ENCODE results near the gene KLLN.
"Not testable (repeated sequence)": the region's sequence is repeated elsewhere in the genome, so short reads cannot be mapped to it uniquely, and the experiment has no call there.

Gene KLLN

DNA sequence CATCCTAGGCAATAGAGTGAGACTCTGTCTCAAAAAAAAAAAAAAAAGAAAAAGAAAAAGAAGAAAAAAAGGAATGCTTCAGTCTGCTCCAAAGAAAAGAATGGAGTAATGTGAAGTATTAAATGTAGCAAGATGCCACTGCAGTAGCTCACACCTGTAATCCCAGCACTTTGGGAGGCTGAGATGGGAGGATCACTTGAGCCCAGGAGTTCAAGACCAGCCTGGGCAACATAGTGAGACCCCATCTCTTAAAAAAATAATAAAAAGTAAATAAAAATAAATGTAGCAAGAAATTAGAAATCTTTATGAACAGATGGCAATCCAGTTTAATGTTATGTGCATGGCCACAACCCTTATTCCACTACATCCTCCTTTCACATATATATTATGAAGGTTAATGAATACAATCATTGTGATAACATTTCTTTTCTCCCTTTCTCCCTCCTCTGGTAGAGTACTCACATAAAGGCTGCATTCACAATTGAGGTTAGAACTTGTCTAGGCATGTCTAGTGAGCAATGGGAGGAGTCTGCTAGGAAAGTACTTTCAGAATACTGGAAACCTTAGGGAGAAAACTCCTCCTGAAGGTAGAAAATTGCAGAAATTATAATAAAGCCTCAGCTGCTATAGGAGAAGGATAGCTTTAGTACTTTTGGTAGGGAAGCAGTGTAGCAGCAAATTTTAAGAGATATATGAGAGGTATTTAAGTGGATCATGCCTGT, 20.4 kb downstream of the KLLN start:
- no peak for DNase-seq (ENCODE audit: low spot score)

DNA sequence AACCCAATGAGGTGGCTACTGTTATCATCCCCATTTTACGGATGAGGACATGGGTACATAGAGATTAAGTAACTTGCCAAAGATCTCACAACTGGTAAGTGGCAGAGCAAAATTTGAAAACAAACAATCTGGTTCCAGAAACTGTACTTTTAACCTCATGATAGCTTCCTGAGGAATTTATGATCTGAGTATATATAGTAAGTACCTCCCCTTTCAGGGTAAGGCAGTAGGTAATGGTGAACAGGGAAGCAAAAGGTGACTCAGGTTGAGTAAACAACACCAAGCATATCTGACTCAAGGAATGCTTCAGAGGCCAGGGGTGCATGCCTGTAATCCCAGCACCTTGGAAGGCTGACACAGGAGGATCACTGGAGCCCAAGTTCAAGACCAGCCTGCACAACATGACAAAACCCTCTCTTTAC, 21.1 kb downstream of the KLLN start:
- no peak for DNase-seq (ENCODE audit: low spot score)

DNA sequence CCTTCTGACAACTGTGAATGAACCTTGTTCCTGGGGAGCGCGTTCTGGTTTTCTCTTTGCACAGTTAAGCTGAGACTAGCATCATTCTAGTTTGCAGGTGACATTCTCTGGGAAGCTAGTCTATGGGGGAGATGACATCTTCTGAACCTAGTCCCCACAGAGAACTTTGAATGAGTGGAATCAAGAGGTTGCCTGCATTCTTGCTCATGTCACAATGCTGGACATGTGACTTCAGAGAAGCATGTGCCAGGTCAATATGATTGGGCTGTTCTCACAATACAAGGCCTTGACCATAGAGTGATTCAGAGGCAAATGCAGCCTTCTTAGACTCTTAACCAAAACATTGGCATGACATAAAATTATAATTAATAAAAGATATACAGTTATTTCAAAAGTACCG, 22.1 kb downstream of the KLLN start:
- DNase-seq (ENCODE audit: low spot score) = no peak

DNA sequence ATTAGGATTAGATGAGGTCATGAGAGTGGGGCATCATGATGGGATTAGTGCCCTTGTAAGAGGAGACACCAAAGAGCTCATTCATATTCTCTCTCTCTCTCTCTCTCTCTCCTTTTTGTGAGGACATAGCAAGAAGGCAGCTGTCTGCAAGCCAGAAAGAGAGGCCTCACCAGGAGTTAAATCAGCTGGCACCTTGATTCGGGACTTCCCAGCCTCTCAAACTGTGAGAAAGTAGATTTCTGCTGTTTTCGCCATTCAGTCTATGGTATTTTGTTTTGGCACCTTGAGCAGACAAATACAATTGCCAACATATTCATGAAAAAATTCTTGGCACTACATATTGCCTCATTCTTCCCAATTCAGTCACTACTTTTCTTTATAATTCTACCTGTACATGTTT, 24.7 kb downstream of the KLLN start:
- no peak for DNase-seq (ENCODE audit: low spot score)

DNA sequence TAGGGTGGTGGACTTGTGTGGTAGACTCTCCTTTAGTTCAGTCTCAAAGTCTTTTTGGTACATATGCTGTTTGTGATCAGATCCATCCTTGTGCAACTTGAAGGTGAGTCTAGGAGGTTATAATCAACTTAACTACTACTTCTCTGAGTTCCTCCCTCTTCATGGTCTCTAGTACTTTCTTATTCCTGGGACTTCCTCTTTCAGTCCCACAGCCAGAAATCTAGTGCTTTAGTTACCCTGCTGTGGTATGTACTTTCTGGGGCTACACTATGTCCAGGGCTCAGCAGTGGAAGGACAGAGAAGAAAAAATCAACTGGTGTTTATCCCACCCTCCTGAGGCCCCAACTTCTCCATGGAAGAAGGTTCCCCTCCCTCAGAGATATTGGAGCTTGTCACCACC, 25.9 kb downstream of the KLLN start:
- peak; percentile 25 for DNase-seq (ENCODE audit: low spot score)

DNA sequence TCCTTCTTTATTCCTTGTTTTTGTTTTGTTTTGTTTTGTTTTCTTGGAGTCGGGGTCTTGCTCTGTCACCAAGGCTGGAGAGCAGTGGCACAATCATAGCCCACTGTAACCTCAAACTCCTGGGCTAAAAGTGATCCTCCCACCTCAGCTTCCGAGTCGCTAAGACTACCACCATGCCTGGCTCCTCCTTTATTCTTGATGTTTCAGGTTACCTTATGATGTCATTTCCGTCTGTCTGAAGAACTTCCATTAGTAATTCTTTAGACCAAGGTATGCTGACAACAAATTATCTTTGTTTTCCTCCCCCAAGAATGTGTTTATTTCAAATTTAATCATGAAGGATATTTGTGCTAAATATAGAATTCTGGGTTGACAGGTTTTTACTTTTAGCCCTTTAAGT, 27.2 kb downstream of the KLLN start:
- no peak for DNase-seq (ENCODE audit: low spot score)

DNA sequence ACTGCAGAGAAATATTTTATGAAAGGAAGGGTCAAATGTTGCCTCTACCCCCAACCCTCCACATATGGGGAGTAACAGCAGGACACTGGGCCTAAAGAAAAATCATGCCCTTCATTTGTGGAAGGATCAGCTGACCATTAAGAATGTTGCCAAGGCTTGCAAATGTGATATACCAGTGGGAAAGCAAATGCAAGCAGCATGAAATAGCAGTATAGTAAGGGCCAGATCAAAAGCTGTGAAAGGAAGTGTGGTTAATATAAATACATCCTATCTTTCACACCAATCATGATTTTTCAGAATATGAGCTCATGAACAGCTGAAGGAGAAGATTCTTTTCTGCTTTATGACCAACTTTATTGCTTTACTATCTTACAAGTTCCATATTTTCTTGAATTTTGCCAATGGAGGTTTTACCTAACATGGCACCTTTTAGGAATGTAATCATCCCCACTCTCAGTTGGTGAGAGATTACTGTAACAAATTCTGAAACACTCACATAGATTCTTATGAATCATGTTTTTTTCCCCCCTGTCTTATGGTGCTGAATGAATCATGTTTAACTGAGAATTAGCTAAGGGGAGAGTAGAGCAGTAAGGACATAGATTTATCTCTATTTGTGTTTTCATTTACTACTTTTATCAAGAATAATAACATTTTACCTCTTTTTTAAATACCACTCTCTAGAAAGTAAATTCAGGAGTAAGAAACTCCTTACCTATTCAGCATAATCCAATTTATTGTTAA, 33.2 kb downstream of the KLLN start:
- no peak for DNase-seq (ENCODE audit: low spot score)

DNA sequence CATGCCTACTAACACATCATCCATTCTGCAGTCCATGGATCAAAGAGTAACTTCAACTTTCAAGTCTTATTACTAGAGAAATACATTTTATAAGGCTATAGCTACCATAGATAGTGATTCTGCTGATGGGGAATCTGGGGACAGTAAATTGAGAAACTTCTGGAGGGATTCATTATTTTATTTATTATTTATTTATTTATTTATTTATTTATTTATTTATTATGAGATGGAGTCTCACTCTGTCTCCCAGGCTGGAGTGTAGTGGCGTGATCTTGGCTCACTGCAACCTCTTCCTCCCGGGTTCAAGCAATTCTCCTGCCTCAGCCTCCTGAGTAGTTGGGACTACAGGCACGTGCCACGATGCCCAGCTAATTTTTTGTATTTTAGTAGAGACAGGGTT, 34.3 kb downstream of the KLLN start:
- not testable (repeated sequence) for DNase-seq (ENCODE audit: low spot score)

DNA sequence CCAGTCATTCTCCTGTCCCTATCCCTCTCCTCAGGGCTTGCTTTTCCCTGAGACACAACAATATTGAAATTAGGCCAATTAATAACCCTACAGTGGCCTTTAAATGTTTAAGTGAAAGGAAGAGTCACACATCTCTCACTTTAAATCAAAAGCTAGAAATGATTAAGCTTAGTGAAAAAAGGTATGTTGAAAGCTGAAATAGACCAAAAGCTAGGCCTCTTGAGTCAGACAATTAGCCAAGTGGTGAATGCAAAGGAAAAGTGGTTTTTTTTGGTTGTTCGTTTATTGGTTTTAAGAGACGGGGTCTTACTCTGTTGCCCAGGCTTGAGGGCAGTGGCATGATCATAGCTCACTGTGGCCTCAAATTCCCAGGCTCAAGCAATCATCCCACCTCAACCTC, 35.7 kb downstream of the KLLN start:
- DNase-seq (ENCODE audit: low spot score) = no peak

DNA sequence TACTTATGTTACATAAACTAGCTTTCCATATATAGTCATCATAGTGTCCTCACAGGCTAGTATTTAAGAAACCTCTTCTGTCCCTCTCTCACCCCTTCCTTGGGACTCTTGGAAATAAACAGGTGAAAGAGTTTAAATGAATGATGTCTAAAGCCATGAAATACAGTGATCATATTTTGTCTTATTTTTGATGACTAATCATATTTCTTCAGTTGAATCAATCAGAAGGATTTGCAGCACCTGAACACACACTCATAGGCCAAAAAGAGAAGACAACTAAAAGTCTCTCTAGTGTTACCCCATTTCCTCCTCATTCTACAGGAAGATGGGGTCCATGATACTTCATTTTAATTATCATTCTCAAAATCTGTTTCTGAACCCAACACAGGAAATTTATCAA, 36.7 kb downstream of the KLLN start:
- DNase-seq (ENCODE audit: low spot score) = no peak

DNA sequence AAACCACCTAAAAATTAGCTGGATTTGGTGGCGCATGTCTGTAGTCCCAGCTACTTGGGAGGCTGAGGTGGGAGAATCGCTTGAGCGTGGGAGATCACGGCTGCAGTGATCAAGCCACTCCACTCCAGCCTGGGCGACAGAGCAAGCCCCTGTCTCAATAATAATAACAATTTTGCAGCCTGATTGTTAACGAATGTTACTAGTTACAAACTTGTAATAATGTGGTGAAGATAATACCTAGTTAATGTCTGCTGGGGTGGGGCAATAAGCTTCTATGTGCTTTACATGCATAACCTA, 44.1 kb downstream of the KLLN start:
- no peak for DNase-seq (ENCODE audit: low spot score)

DNA sequence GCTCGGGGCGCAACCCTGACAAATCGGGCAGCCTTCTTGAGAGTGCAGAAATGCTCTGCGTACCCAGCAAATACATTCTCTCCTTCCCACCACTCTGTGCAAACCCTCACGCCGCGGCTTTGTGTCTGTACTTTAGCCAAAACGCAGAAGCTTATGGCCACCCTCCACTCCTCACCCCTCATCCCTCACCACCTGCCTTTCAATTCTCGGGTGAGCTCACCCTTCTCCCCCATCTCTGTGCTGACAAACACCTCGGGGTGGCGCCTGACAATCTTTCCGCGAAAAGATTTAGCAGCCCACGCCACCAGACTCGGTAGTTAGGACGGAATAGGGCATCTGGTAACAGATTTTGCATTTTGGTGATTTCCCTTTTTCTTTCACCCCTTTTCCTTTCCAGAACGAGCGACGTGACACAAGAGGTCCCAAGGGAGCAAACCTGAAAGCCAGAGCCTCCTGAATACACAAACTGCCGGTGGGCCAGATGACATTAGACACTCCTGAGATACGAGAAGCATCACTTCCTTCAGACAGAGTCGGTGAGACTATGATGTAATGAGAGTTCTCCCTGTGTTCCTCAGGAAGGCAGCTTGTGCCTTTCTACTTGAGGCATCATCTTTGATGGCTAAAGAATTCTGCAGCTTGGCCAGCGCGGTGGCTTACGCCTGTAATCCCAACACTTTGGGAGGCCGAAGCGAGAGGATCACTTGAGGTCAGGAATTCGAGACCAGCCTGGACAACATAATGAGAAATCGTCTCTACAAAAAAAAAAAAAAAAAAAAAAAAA, 44.6 kb downstream of the KLLN start:
- DNase-seq (ENCODE audit: low spot score) = peak; percentile 31

DNA sequence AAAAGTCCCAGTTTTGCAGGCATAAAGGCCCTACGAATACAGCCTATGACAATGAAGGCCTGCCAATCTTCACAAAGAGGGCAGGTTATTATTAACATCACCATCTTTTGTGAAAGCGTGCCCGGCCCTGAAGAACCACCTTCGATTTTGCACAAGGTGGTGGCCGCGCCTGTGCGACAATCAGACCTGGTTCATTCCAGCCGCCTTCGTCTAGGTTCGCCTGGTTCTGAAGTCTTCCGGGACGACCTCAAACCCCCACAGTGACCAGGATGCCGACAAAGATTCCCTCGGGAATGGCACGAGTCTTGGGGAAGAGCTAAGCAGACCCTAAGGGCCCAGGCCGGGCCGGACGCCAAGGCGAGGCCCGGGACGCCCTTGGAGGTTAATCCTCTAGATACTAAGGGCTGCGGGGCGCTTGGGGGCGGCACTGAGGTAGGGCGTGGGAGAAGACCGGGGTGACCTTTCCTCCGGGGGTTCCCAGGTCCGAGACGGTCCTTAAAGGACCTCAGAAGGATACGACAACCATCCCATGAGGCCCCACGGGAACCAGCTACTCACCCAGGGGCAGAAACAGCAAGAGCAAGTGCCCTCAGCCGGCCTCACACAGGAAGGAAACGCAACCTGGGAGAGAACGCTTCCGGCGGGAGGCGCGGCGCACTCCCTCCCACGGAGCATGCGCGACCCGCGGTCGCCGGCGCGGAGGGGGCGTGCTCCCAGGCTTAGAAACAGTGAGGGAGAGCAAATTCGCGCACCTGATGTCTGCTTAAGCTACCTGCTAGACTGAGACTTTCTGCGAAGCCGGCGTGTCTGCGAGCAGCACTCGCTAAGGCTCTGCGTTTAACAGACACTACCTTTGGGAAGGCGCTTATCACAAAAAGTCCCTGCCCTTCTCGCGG, 45.5 kb downstream of the KLLN start, which contains the start of gene ATAD1:
Gene ATAD1 (minus strand): TSS at position 618 of the 896 bp plus-strand sequence. CDS start 3,627 bp downstream, outside the sequence.
- DNase-seq (ENCODE audit: low spot score) = peak; percentile 85

DNA sequence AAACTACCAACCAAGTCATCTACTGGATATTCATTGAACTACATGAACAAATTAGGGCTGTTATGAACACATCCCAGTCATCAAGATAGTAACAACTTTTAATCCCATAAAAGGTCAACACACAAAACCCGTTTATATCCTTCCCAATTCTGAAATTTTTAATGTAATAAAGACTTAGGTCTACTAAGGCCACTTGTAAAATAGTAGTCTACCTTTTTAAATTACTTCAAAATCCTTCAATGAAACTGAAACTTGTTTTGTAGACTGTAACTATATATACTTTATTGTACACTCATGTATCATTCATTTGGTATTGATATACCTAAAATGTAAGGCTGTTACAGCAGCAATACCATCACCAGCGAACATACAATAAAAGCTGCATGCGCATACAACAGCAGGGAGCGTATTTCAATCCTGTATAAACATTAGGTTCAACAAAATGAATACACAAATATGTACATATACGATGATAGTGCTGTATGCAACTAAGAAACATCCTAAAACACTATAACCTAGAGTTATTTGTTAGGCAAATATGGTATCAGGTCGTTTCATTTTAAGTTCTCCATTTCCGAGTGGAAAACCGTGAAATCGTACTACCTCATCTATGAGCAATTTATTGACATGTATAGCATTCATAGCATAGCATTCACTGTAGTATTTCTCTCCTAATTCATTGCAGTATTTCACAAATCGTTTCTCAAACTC, 46.3 kb downstream of the KLLN start:
- peak; percentile 5 for DNase-seq (ENCODE audit: low spot score)

DNA sequence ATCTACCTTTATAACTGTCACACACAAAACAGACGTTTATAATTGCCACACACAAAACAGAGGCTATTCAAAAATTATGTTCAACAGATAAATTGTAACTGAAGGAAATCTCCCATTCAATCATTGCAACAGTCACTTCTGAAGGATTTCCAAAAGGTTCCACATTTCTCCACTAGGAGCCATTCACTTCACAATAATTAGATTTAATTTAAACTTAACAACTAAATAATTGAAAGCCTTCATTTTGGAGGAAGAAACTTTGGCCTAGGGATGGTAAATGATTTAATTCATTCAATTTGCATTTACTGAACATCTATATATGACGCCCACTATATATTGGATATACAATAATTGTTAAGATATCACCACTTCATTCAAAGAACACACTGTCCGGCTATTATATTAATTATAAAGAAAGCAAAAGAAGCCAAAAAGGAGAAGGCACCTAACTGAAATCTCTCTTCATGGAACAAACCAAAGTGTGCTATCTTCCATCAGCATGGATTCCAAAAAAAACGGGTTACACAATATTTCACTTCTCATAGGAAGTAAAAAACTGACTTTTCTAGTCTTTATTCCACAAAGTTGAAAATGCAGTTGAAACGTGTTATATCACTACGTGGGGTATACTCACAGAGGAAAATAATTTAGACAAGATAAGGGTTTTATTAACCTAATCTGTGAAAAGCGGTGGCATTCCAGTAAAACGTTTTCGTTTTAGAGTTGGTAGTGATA, 47.0 kb downstream of the KLLN start:
- DNase-seq (ENCODE audit: low spot score) = no peak
